Right atrium auricular region (tissue), 2 donors: Measurements from ENCODE around the gene FOXP4. TPM values are rescaled to one million over a fixed set of nuclear protein-coding genes. Genes with fewer than 3 reads are reported as not detected.

ENCODE experiments used
- DNase-seq: peaks from one replicate; pipeline ENCODE4 v3.0.0-alpha.2; 2019; ENCODE audit warnings: low spot score
- H3K27ac ChIP-seq, 2 donors: fragments of 200-600 bp; sonication (generic); 1 replicate in 1 of 2; 2 replicates in 1 of 2; pipeline ENCODE4 v1.5.1; 2016 to 2019
- H3K27me3 ChIP-seq, 2 donors: fragments of 200-600 bp; sonication (generic); one replicate each; pipeline versions ENCODE4 v1.5.1 to v1.6.0; 2017 to 2019
- H3K36me3 ChIP-seq: fragments of 200-600 bp; sonication (generic); one replicate; pipeline ENCODE4 v1.5.1; 2016
- H3K4me1 ChIP-seq, 2 donors: fragments of 200-600 bp; sonication (generic); one replicate each; pipeline versions ENCODE4 v1.5.1 to v1.6.0; 2017 to 2019
- H3K4me3 ChIP-seq, 2 donors: fragments of 200-600 bp; sonication (generic); 1 replicate in 1 of 2; 2 replicates in 1 of 2; pipeline ENCODE4 v1.5.1; 2017 to 2019; ENCODE audit warnings: mild to moderate bottlenecking in 1 of 2, moderate library complexity in 1 of 2
- H3K9me3 ChIP-seq, 2 donors: fragments of 200-600 bp; sonication (generic); one replicate each; pipeline ENCODE4 v1.5.1; 2019
- total RNA-seq, 2 donors: library from RNA; depleted of rRNA; stranded (reverse); fragments of >200 nt; gene quantifications; one replicate each; pipeline ENCODE4 v1.1.0, GENCODE V29; 2016
- TF ChIP-seq, protein P1 (sequence below), 2 donors: fragments of 200-600 bp; sonication (generic); IDR thresholded peaks; one replicate each; pipeline ENCODE4 v1.5.1; 2019; ENCODE audit warnings: antibody characterized with exemption in 2 of 2

The FOXP4 gene
- total RNA-seq, 2 donors from 2014 or later = 9.3 to 20.2 TPM

DNA sequence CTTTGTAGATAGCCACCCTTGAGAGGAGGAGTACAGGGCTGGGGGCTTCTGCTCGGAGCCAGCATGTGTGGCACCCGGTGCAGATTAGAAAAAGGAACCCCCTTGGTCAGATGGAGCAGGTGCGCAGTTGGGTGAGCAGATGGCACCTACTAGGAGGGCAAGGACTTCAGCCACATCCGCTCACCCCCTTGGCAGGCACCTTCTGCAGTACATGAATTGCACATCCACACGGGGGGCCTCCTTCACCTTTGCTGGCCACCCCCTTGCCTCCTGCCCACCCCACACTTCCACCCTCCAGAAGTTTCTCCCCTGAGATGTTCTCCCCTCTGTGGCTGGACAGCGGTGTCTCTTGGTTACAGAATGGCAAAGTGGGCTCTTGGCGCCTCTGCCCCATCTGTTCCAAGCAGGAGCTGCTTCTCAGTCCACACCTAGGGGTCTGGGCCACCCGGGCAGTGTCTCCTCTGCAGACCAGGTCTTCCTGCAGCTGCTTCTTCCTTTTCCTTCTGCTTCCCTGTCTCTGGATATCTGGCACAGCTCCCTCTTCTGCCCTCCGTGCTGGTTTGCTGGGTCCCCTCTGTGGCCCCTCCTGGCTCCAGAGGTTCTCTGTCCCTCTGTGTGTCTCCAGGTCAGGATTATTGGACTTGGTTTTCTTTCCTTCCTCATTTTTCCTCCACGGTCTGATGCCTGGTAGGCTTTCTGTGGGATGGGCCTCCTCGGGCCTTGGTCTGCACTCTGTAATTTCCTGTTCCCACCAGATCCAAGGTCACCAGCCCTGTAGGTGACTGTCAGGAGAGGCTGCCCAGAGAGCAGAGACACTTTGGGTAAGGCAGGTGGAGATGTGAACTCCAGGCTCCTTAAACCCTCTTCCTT lies 96.1 kb downstream of the FOXP4 start:
- no peak for DNase-seq
- Histone ChIP-seq H3K27me3 (peaks cover 4 to 8% of the 10 kb centered on the region in 2 donors), H3K36me3 (no peaks in the 10 kb centered on the region), H3K9me3 (no peaks in the 10 kb centered on the region), H3K4me1 (peaks cover 0 to 22% of the 10 kb centered on the region in 2 donors), H3K4me3 (no peak overlapping the region), H3K27ac (no peak overlapping the region)
- TF ChIP-seq, protein P1, sequence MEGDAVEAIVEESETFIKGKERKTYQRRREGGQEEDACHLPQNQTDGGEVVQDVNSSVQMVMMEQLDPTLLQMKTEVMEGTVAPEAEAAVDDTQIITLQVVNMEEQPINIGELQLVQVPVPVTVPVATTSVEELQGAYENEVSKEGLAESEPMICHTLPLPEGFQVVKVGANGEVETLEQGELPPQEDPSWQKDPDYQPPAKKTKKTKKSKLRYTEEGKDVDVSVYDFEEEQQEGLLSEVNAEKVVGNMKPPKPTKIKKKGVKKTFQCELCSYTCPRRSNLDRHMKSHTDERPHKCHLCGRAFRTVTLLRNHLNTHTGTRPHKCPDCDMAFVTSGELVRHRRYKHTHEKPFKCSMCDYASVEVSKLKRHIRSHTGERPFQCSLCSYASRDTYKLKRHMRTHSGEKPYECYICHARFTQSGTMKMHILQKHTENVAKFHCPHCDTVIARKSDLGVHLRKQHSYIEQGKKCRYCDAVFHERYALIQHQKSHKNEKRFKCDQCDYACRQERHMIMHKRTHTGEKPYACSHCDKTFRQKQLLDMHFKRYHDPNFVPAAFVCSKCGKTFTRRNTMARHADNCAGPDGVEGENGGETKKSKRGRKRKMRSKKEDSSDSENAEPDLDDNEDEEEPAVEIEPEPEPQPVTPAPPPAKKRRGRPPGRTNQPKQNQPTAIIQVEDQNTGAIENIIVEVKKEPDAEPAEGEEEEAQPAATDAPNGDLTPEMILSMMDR (IDR thresholded peaks at IDR 0.05) = no peak

DNA sequence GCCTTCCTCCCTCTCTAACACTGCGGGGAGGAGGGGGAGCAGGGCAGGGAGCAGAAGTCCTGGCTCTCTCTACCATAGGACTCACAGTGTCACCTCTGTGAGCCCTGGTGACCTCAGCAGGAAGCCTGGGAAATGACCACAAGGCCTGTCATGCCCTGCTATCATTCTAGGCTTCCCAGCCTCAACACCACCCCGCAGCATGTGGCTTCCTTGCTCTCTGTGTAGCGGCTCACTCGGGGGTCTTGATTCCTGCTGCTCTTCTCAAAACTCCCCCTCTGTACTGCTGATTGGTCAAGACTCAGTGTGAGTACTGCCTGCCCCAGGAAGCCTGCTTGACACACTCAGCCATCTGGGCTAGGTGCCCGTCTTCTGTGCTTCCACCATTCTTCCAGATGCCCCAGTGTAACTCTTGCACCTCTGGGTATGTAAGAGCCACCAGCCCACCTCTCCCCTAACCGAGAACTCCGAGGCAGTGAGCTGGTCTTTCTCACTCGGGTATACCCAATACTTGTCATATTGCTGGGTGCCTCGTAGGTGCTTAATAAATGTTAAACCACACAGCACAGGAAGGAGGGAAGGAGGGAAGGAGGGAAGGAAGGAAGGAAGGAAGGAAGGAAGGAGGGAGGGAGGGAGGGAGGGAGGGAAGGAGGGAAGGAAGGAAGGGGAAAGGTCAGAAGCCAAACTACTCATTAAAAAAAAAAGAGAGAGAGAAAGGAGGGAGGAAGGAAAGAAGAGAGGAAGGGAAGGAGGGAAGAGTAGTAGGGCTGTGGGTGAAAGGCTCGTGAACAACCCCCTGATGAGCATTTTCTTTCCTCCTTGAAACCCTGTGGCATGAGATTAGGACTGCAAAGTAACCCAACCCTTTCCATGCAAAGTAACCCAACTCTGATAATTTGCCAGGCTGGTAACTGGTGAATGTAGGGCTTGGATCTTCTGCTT lies 97.0 kb downstream of the FOXP4 start:
- peaks cover 3 to 8% of the 10 kb centered on the region in 2 donors for H3K27me3 ChIP-seq
- no peak for DNase-seq
- H3K27ac ChIP-seq = no peak overlapping the region
- H3K36me3 ChIP-seq = no peaks in the 10 kb centered on the region
- TF ChIP-seq, protein P1 (IDR thresholded peaks at IDR 0.05) = no peak
- H3K4me3 ChIP-seq = no peak overlapping the region
- no peaks in the 10 kb centered on the region for H3K9me3 ChIP-seq
- H3K4me1 ChIP-seq = peaks cover 0 to 13% of the 10 kb centered on the region in 2 donors

DNA sequence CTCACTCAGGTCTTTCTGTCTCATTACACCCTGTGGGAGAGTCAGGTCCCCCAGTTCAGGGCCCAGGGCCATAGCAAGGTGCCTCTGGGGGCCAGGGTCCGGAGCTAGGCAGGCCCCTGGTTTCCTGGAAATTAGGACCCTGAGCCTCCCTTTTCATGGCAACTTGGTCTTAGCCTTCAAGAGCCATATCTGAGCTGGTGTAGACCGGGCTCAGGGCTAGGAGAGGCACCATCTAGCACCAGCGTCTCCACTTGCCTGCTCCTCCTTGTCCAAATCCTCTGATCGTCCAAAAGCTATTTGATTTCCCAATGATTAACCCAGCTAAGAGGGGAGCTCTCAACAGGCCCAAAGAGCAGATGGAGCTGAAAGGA lies 97.7 kb downstream of the FOXP4 start:
- no peaks in the 10 kb centered on the region for H3K36me3 ChIP-seq
- H3K27ac ChIP-seq = no peak overlapping the region
- no peak for DNase-seq
- peaks cover 0 to 6% of the 10 kb centered on the region in 2 donors for H3K4me1 ChIP-seq
- H3K4me3 ChIP-seq = no peak overlapping the region
- H3K9me3 ChIP-seq = no peaks in the 10 kb centered on the region
- TF ChIP-seq, protein P1 (IDR thresholded peaks at IDR 0.05) = no peak
- peaks cover 0 to 4% of the 10 kb centered on the region in 2 donors for H3K27me3 ChIP-seq

DNA sequence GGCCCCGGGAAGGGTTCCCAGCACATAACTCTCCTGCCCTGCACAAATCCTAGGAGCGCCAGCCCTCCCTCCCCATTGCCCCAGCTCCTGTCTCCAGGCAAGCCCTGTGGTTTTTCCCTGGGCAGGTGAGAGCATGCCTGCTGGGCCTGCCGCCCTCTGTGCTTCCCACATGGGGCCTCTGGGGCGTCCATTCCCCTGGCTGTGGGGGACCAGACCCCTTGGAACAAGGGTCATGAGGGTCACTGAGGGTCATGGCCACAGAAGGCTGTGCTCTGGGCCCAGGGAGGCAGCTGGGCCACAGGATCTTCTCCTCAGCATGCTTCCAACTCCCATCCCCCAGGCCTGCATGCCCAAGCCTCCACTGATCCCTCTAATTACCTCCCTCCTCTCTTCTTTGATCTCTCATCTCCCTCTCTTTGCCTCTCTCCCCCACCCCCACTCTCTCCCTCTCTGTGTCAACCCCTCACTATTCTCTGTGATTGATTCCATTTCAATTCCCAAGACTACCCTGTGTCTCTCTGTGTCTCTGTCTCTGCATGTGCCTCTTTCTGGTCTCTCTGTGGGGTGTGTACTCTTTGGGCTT lies 98.2 kb downstream of the FOXP4 start:
- no peak for DNase-seq
- no peaks in the 10 kb centered on the region for H3K27me3 ChIP-seq
- H3K27ac ChIP-seq = no peak overlapping the region
- no peaks in the 10 kb centered on the region for H3K9me3 ChIP-seq
- TF ChIP-seq, protein P1 (IDR thresholded peaks at IDR 0.05) = no peak
- H3K36me3 ChIP-seq = no peaks in the 10 kb centered on the region
- peaks cover 0 to 1% of the 10 kb centered on the region in 2 donors for H3K4me1 ChIP-seq
- no peak overlapping the region for H3K4me3 ChIP-seq

DNA sequence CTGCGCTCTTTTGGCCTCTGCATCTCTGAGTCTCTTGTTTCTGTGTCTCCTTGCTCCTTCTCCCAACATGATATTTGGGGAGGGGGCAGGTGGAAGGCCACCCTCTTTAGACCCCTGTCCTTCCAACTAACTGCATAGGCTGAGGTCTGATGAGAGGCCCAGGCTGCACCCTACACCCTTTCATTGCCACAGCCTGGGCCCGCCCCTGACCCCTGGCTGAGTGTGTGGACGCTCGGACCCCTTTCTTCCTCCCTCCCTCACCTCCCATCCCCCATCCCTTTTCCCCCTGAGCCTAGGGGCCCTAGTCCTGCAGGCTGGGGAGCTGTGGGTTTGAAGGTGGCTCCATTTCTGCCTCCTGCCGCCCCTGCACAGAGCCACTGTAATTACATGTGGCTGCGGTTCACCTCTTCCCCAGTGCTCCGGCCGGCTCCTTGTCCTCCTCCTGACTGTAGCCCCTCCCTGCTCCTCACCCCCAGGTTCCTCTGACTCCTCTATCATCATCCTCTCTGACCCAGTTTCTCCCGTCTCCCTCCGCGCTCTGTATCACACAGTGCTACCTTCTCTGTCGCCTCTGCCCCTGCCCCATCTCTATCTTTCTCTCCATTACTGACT lies 98.9 kb downstream of the FOXP4 start:
- DNase-seq = no peak
- TF ChIP-seq, protein P1 (IDR thresholded peaks at IDR 0.05) = no peak

More for the DNA sequence above, 98.9 kb downstream of the FOXP4 start:
- Histone ChIP-seq H3K27me3 (no peaks in the 10 kb centered on the region), H3K9me3 (no peaks in the 10 kb centered on the region), H3K4me1 (no peaks in the 10 kb centered on the region), H3K36me3 (no peaks in the 10 kb centered on the region), H3K27ac (no peak overlapping the region), H3K4me3 (no peak overlapping the region)
